T-helper 1 cell treated with Interleukin-12 subunit alpha and Interleukin-12 subunit beta and Interleukin-4 antibody, amounts not matched to agents 30 ng/mL and 1 ng/mL, for 36 hours (primary cell): ENCODE data around the gene ERP29. TPM values are rescaled to one million over a fixed set of nuclear protein-coding genes. Genes with fewer than 3 reads are reported as not detected.
"Not testable (repeated sequence)": the region's sequence is repeated elsewhere in the genome, so short reads cannot be mapped to it uniquely, and the experiment has no call there.

Experiments used
- intact Hi-C: fragments of 100-400 bp; cut with micrococcal nuclease; formaldehyde crosslinking; loops from one replicate; pipeline ENCODE4 v1.15.1; 2024
- total RNA-seq: library from RNA; stranded (reverse); gene quantifications from 2 replicates; pipeline ENCODE4 v1.2.3, GENCODE V29; 2022

ERP29 gene
- total RNA-seq, 1 donor from 2014 or later, result 111 TPM

GRCh38 chr12:112031472-112031871 is 18.2 kb downstream of the ERP29 start:
- intact Hi-C loops, result no loop called here

GRCh38 chr12:112032292-112032691 is 19.1 kb downstream of the ERP29 start:
- intact Hi-C loops, result no loop called here

- intact Hi-C loops, result no loop called here
Observed at GRCh38 chr12:112035219-112035785, 22.1 kb downstream of the ERP29 start.

GRCh38 chr12:112036614-112037013 is 23.4 kb downstream of the ERP29 start:
- intact Hi-C loops, result not testable (repeated sequence)

- intact Hi-C loops, result no loop called here
Observed at GRCh38 chr12:112046003-112046402, 32.8 kb downstream of the ERP29 start.

GRCh38 chr12:112049351-112049750 is 36.1 kb downstream of the ERP29 start:
- intact Hi-C loops, result no loop called here

- intact Hi-C loops, result no loop called here
Observed at GRCh38 chr12:112061137-112061536, 47.9 kb downstream of the ERP29 start.

GRCh38 chr12:112063273-112063672 is 50.0 kb downstream of the ERP29 start:
- intact Hi-C loops, result no loop called here

GRCh38 chr12:112066566-112066965 is 53.3 kb downstream of the ERP29 start:
- intact Hi-C loops, result no loop called here

Other genes starting within 250 kb of the ERP29 start
- 0.07 and 0.29 TPM in 2 replicates for gene ALDH2, start 246.5 kb upstream of the ERP29 start, total RNA-seq
- 49.6 and 58.3 TPM in 2 replicates for gene MAPKAPK5, start 171.2 kb upstream of the ERP29 start, total RNA-seq
- 11.2 and 12.0 TPM in 2 replicates for gene TMEM116, start 261 bp upstream of the ERP29 start, total RNA-seq
- 39.1 and 45.4 TPM in 2 replicates for gene NAA25, start 95.4 kb downstream of the ERP29 start, total RNA-seq
- gene TRAFD1, start 112.1 kb downstream of the ERP29 start, total RNA-seq, result 94.9 and 98.6 TPM in 2 replicates